WTC11 (cell line): ENCODE measurements around the gene MAST4. TPM values are rescaled to one million over a fixed set of nuclear protein-coding genes. Genes with fewer than 3 reads are reported as not detected.
A peak's percentile ranks its signal among the peaks of the same experiment; 100 is the strongest.

ENCODE experiments used
- ATAC-seq: fragments of 200-7000 bp; cut with Tn5 transposase; 2 replicates; pipeline ENCODE4 v1.10.0; 2021; ENCODE audit warnings: mild to moderate bottlenecking, moderate library complexity
- CTCF ChIA-PET: fragments of 300-600 bp; sonication (Branson Sonifier 250); formaldehyde crosslinking; loops from one replicate; lab custom pipeline; 2021; ENCODE audit warnings: antibody characterized with exemption; lab: Charles Lee
- POLR2A ChIA-PET: fragments of 350-600 bp; sonication (Branson Sonifier 250); formaldehyde crosslinking; loops from one replicate; lab custom pipeline; 2021; ENCODE audit warnings: antibody characterized with exemption; lab: Charles Lee
- DNase-seq: peaks from one replicate; pipeline ENCODE4 v3.0.0; 2021; ENCODE audit warnings: low spot score
- H3K27ac Mint-ChIP-seq: 2 replicates; pipeline ENCODE4 v1.8.0; 2021; ENCODE audit warnings: mixed read lengths
- H3K27me3 Mint-ChIP-seq: 2 replicates; pipeline ENCODE4 v1.8.0; 2021; ENCODE audit warnings: low read depth, mild to moderate bottlenecking, moderate library complexity, mixed read lengths
- H3K36me3 Mint-ChIP-seq: 2 replicates; pipeline ENCODE4 v1.8.0; 2021; ENCODE audit warnings: mixed read lengths
- H3K4me1 Mint-ChIP-seq: 2 replicates; pipeline ENCODE4 v1.8.0; 2022; ENCODE audit warnings: mixed read lengths
- H3K4me3 Mint-ChIP-seq: 2 replicates; pipeline ENCODE4 v1.8.0; 2021; ENCODE audit warnings: mild to moderate bottlenecking, moderate library complexity, mixed read lengths
- H3K9me3 Mint-ChIP-seq: 2 replicates; pipeline ENCODE4 v1.8.0; 2021; ENCODE audit warnings: mixed read lengths
- ESRRA ChIP-seq: sonication (generic); formaldehyde crosslinking; IDR thresholded peaks from 2 replicates; pipeline ENCODE4 v1.8.1; 2022; ENCODE audit warnings: mild to moderate bottlenecking, missing genetic modification reagents, borderline replicate concordance
- FOXJ3 ChIP-seq: sonication (generic); formaldehyde crosslinking; IDR thresholded peaks from 2 replicates; pipeline ENCODE4 v1.9.0; 2021; ENCODE audit warnings: missing genetic modification reagents, mild to moderate bottlenecking, borderline replicate concordance
- FOXK1 ChIP-seq: sonication (generic); formaldehyde crosslinking; IDR thresholded peaks from 2 replicates; pipeline ENCODE4 v1.8.0; 2022; ENCODE audit warnings: mild to moderate bottlenecking, moderate library complexity, missing genetic modification reagents
- JAZF1 ChIP-seq: fragments of 250-450 bp; sonication (Bioruptor Pico); IDR thresholded peaks from 2 replicates; pipeline ENCODE4 v1.9.0; 2021; ENCODE audit warnings: moderate library complexity, mild to moderate bottlenecking, inconsistent platforms
- MXD4 ChIP-seq: fragments of 250-450 bp; sonication (Bioruptor Pico); IDR thresholded peaks from 2 replicates; pipeline ENCODE4 v1.8.0; 2021; ENCODE audit warnings: mild to moderate bottlenecking, moderate library complexity, borderline replicate concordance
- NR2C2 ChIP-seq: sonication (generic); formaldehyde crosslinking; IDR thresholded peaks from 2 replicates; pipeline ENCODE4 v1.8.0; 2022; ENCODE audit warnings: mild to moderate bottlenecking, missing genetic modification reagents
- SOX15 ChIP-seq: fragments of 250-450 bp; sonication (Bioruptor Pico); IDR thresholded peaks from 2 replicates; pipeline ENCODE4 v1.9.0; 2021; ENCODE audit warnings: mild to moderate bottlenecking
- TP53 ChIP-seq: sonication (generic); formaldehyde crosslinking; IDR thresholded peaks from 2 replicates; pipeline ENCODE4 v1.8.1; 2023; ENCODE audit warnings: mild to moderate bottlenecking, missing genetic modification reagents
- ZNF263 ChIP-seq: sonication (generic); formaldehyde crosslinking; IDR thresholded peaks from 2 replicates; pipeline ENCODE4 v1.8.1; 2022; ENCODE audit warnings: low read depth, mild to moderate bottlenecking, moderate library complexity, missing genetic modification reagents
- ZNF317 ChIP-seq: sonication (generic); formaldehyde crosslinking; IDR thresholded peaks from 2 replicates; pipeline ENCODE4 v1.8.1; 2023; ENCODE audit warnings: low read depth, mild to moderate bottlenecking, moderate library complexity, missing genetic modification reagents, borderline replicate concordance
- total RNA-seq: library from RNA; stranded (reverse); gene quantifications from 3 replicates; pipeline ENCODE4 v1.2.3, GENCODE V29; 2021
- TF ChIP-seq, protein P1 (sequence below): sonication (generic); formaldehyde crosslinking; IDR thresholded peaks from 2 replicates; pipeline ENCODE4 v1.8.1; 2022; ENCODE audit warnings: missing genetic modification reagents, borderline replicate concordance
- TF ChIP-seq, protein P2 (sequence below): sonication (generic); formaldehyde crosslinking; IDR thresholded peaks from 2 replicates; pipeline ENCODE4 v1.8.0; 2023; ENCODE audit warnings: missing genetic modification reagents
- TF ChIP-seq, protein P3 (sequence below): sonication (generic); formaldehyde crosslinking; IDR thresholded peaks from 2 replicates; pipeline ENCODE4 v1.8.0; 2022; ENCODE audit warnings: mild to moderate bottlenecking, missing genetic modification reagents
- TF ChIP-seq, protein P4 (sequence below): sonication (generic); formaldehyde crosslinking; conservative IDR thresholded peaks from 2 replicates; pipeline ENCODE4 v1.8.1; 2022; ENCODE audit warnings: mild to moderate bottlenecking, missing genetic modification reagents
- TF ChIP-seq, protein P5 (sequence below): sonication (generic); formaldehyde crosslinking; IDR thresholded peaks from 2 replicates; pipeline ENCODE4 v1.8.0; 2022; ENCODE audit warnings: mild to moderate bottlenecking, missing genetic modification reagents
- TF ChIP-seq, protein P6 (sequence below): fragments of 250-450 bp; sonication (Bioruptor Pico); IDR thresholded peaks from 2 replicates; pipeline ENCODE4 v1.9.0; 2021; ENCODE audit warnings: mild to moderate bottlenecking, borderline replicate concordance
- TF ChIP-seq, protein P7 (sequence below): sonication (generic); formaldehyde crosslinking; IDR thresholded peaks from 2 replicates; pipeline ENCODE4 v1.8.1; 2023; ENCODE audit warnings: mild to moderate bottlenecking, moderate library complexity, missing genetic modification reagents

MAST4 gene
- total RNA-seq, 1 experiment from 2014 or later = 8.0 TPM

DNA sequence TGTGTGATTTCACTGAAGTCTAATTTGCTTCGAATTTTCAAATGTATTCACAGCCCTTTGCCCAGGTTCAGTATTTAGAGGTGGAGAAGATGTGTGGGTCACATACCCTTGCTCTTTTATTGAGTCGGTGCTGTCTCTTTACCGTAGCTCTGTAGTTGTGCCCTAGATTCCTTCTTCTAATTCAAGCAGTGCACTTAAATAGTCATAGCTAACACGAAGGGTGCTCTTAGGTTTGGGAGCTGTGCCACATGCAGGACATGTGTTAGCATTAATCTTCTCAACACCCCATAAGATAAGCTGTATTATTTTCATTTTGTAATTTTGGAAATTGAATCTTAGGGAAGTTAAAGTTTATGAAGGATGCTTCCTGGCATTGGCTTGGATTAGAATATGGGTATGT, 293.3 kb downstream of the MAST4 start (continued):
- TF ChIP-seq, protein P1, sequence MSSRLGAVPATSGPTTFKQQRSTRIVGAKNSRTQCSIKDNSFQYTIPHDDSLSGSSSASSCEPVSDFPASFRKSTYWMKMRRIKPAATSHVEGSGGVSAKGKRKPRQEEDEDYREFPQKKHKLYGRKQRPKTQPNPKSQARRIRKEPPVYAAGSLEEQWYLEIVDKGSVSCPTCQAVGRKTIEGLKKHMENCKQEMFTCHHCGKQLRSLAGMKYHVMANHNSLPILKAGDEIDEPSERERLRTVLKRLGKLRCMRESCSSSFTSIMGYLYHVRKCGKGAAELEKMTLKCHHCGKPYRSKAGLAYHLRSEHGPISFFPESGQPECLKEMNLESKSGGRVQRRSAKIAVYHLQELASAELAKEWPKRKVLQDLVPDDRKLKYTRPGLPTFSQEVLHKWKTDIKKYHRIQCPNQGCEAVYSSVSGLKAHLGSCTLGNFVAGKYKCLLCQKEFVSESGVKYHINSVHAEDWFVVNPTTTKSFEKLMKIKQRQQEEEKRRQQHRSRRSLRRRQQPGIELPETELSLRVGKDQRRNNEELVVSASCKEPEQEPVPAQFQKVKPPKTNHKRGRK (CRISPR knock-in tag) = no peak
- TF ChIP-seq, protein P2, sequence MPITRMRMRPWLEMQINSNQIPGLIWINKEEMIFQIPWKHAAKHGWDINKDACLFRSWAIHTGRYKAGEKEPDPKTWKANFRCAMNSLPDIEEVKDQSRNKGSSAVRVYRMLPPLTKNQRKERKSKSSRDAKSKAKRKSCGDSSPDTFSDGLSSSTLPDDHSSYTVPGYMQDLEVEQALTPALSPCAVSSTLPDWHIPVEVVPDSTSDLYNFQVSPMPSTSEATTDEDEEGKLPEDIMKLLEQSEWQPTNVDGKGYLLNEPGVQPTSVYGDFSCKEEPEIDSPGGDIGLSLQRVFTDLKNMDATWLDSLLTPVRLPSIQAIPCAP = no peak
- TF ChIP-seq ZNF317 (CRISPR knock-in tag) (no peak), FOXK1 (CRISPR knock-in tag) (no peak), FOXJ3 (no peak), TP53 (CRISPR knock-in tag) (no peak)
- TF ChIP-seq, protein P3, sequence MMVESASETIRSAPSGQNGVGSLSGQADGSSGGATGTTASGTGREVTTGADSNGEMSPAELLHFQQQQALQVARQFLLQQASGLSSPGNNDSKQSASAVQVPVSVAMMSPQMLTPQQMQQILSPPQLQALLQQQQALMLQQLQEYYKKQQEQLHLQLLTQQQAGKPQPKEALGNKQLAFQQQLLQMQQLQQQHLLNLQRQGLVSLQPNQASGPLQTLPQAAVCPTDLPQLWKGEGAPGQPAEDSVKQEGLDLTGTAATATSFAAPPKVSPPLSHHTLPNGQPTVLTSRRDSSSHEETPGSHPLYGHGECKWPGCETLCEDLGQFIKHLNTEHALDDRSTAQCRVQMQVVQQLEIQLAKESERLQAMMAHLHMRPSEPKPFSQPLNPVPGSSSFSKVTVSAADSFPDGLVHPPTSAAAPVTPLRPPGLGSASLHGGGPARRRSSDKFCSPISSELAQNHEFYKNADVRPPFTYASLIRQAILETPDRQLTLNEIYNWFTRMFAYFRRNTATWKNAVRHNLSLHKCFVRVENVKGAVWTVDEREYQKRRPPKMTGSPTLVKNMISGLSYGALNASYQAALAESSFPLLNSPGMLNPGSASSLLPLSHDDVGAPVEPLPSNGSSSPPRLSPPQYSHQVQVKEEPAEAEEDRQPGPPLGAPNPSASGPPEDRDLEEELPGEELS (CRISPR knock-in tag) = no peak
- TF ChIP-seq, all 79 proteins: peak for 0

DNA sequence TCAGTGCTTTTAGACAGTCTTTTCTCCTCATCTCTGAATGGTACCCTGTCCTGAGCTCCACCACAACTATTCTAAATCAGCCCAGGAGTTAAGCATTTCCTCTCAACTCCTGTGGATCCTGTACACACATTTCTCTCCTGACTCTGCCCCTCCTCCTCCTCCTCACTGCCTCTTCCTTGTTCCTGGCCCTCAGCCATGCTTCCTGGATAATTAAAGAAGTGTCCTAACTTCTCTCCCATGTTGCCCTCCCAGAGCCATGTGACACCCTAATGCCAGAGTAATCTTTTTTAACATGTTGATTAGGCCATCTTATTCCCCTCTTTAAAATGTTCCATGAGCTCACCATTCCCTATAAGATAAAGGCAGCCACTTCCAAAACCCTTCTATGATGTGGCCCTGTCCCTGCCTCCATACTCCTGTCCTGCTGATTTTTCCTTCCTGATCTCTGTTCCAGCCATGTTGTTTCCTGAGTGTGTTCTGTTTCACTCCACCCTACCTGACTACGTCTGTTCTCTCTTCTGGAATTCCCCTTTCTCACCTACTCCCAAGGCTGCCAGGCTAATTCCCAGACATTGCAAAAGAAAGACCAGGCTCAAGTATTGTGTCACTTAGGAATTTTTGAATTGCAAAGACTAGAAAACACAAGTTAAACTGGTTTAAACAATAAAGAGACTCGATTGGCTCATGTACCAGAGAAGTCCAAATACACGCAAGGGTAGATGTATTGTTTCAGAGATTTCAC, 295.2 kb downstream of the MAST4 start:
- Mint-ChIP-seq H3K4me1 (peaks cover 20% of the 10 kb centered on the region), H3K9me3 (no peaks in the 10 kb centered on the region), H3K27ac (no peak overlapping the region), H3K4me3 (no peak overlapping the region), H3K36me3 (no peaks in the 10 kb centered on the region), H3K27me3 (peaks cover 12% of the 10 kb centered on the region)
- ATAC-seq (peak; percentile 56), DNase-seq (no peak)
- TF ChIP-seq, protein P4, sequence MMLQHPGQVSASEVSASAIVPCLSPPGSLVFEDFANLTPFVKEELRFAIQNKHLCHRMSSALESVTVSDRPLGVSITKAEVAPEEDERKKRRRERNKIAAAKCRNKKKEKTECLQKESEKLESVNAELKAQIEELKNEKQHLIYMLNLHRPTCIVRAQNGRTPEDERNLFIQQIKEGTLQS = no peak
- TF ChIP-seq, protein P5, sequence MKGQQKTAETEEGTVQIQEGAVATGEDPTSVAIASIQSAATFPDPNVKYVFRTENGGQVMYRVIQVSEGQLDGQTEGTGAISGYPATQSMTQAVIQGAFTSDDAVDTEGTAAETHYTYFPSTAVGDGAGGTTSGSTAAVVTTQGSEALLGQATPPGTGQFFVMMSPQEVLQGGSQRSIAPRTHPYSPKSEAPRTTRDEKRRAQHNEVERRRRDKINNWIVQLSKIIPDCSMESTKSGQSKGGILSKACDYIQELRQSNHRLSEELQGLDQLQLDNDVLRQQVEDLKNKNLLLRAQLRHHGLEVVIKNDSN (CRISPR knock-in tag) = no peak
- TF ChIP-seq TP53 (CRISPR knock-in tag) (no peak), SOX15 (CRISPR knock-in tag) (no peak), ESRRA (CRISPR knock-in tag) (no peak), NR2C2 (CRISPR knock-in tag) (no peak), JAZF1 (CRISPR knock-in tag) (no peak), MXD4 (CRISPR knock-in tag) (no peak), ZNF263 (CRISPR knock-in tag) (no peak)
- TF ChIP-seq, protein P6, sequence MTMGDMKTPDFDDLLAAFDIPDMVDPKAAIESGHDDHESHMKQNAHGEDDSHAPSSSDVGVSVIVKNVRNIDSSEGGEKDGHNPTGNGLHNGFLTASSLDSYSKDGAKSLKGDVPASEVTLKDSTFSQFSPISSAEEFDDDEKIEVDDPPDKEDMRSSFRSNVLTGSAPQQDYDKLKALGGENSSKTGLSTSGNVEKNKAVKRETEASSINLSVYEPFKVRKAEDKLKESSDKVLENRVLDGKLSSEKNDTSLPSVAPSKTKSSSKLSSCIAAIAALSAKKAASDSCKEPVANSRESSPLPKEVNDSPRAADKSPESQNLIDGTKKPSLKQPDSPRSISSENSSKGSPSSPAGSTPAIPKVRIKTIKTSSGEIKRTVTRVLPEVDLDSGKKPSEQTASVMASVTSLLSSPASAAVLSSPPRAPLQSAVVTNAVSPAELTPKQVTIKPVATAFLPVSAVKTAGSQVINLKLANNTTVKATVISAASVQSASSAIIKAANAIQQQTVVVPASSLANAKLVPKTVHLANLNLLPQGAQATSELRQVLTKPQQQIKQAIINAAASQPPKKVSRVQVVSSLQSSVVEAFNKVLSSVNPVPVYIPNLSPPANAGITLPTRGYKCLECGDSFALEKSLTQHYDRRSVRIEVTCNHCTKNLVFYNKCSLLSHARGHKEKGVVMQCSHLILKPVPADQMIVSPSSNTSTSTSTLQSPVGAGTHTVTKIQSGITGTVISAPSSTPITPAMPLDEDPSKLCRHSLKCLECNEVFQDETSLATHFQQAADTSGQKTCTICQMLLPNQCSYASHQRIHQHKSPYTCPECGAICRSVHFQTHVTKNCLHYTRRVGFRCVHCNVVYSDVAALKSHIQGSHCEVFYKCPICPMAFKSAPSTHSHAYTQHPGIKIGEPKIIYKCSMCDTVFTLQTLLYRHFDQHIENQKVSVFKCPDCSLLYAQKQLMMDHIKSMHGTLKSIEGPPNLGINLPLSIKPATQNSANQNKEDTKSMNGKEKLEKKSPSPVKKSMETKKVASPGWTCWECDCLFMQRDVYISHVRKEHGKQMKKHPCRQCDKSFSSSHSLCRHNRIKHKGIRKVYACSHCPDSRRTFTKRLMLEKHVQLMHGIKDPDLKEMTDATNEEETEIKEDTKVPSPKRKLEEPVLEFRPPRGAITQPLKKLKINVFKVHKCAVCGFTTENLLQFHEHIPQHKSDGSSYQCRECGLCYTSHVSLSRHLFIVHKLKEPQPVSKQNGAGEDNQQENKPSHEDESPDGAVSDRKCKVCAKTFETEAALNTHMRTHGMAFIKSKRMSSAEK (CRISPR knock-in tag) = no peak
- TF ChIP-seq, protein P7, sequence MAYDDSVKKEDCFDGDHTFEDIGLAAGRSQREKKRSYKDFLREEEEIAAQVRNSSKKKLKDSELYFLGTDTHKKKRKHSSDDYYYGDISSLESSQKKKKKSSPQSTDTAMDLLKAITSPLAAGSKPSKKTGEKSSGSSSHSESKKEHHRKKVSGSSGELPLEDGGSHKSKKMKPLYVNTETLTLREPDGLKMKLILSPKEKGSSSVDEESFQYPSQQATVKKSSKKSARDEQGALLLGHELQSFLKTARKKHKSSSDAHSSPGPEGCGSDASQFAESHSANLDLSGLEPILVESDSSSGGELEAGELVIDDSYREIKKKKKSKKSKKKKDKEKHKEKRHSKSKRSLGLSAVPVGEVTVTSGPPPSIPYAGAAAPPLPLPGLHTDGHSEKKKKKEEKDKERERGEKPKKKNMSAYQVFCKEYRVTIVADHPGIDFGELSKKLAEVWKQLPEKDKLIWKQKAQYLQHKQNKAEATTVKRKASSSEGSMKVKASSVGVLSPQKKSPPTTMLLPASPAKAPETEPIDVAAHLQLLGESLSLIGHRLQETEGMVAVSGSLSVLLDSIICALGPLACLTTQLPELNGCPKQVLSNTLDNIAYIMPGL (CRISPR knock-in tag) = no peak
- POLR2A ChIA-PET = no interaction called here
- CTCF ChIA-PET = interaction anchor here (0.7 kb wide), 1 partner anchor 258 kb away, joined by 3 read pairs; no protein-coding TSS in a partner anchor
